Activated T-helper 1 cell treated with Interleukin-2 at 50 U/mL for 16 hours (primary cell): Measurements from ENCODE around the gene TRMT1.
A peak's percentile ranks its signal among the peaks of the same experiment; 100 is the strongest.
"Not testable (repeated sequence)": the region's sequence is repeated elsewhere in the genome, so short reads cannot be mapped to it uniquely, and the experiment has no call there.

Experiments used
- DNase-seq: peaks from one replicate; pipeline ENCODE4 v3.0.0-alpha.2; 2020; ENCODE audit warnings: low read depth

Gene TRMT1

GRCh38 chr19:13150187-13150930, 33.8 kb upstream of the TRMT1 start, which contains the start of the genes IER2 and STX10:
Gene IER2, plus strand, starts transcription at chr19:13150411. Its CDS starts 2,776 bp downstream, at chr19:13153187.
Gene STX10, minus strand, starts transcription at chr19:13150375. Its CDS starts 202 bp downstream, at chr19:13150173.
- peak; percentile 89 for DNase-seq

- DNase-seq = no peak
These were observed 33.2 kb upstream of the TRMT1 start for GRCh38 chr19:13149628-13150186.

GRCh38 chr19:13149173-13149627, 32.7 kb upstream of the TRMT1 start:
- DNase-seq = not testable (repeated sequence)

- no peak for DNase-seq
These were observed 30.4 kb upstream of the TRMT1 start for GRCh38 chr19:13146763-13147563.

GRCh38 chr19:13139633-13140311, 23.2 kb upstream of the TRMT1 start:
- no peak for DNase-seq

- DNase-seq = no peak
These were observed 22.3 kb upstream of the TRMT1 start for GRCh38 chr19:13138916-13139198.

GRCh38 chr19:13138171-13138915, 21.8 kb upstream of the TRMT1 start:
- no peak for DNase-seq

GRCh38 chr19:13137290-13137794, 20.8 kb upstream of the TRMT1 start:
- no peak for DNase-seq

GRCh38 chr19:13135068-13136062, 18.8 kb upstream of the TRMT1 start:
- no peak for DNase-seq

GRCh38 chr19:13134626-13135025, 18.1 kb upstream of the TRMT1 start:
- no peak for DNase-seq

- no peak for DNase-seq
These were observed 16.8 kb upstream of the TRMT1 start for GRCh38 chr19:13133241-13133870.

GRCh38 chr19:13132471-13133180, 16.1 kb upstream of the TRMT1 start:
- no peak for DNase-seq

GRCh38 chr19:13130886-13131490, 14.4 kb upstream of the TRMT1 start:
- DNase-seq = no peak

GRCh38 chr19:13129384-13129783, 12.8 kb upstream of the TRMT1 start:
- no peak for DNase-seq

- no peak for DNase-seq
These were observed 12.0 kb upstream of the TRMT1 start for GRCh38 chr19:13128583-13128982.

GRCh38 chr19:13127811-13128575, 11.5 kb upstream of the TRMT1 start:
- DNase-seq = no peak

GRCh38 chr19:13127051-13127450, 10.5 kb upstream of the TRMT1 start:
- no peak for DNase-seq
